ENCODE results near the gene TNPO1.

GRCh38 chr5:72822944-72823343 is 6.5 kb downstream of the TNPO1 start:
- TF ChIP-seq CTCF (IDR thresholded peaks at IDR 0.05) (no peak), EZH2 (IDR thresholded peaks at IDR 0.05) (no peak)
